Omental fat pad (tissue), 4 donors: ENCODE results near the gene C2orf68. TPM values are rescaled to one million over a fixed set of nuclear protein-coding genes. Genes with fewer than 3 reads are reported as not detected.
A peak's percentile ranks its signal among the peaks of the same experiment; 100 is the strongest.

Experiments used
- ATAC-seq: fragments of 150-250 bp; one replicate; pipeline ENCODE4 v1.9.1; 2016; ENCODE audit warnings: mild to moderate bottlenecking, moderate library complexity; ENCODE audit not compliant: low FRiP score
- DNase-seq: peaks from one replicate; pipeline ENCODE4 v3.0.0-alpha.2; 2019; ENCODE audit warnings: low spot score
- CTCF ChIP-seq, 3 donors: fragments of 450-650 bp; IDR thresholded peaks; one replicate each; pipeline ENCODE4 v1.5.1; 2016 to 2017; ENCODE audit warnings: antibody characterized with exemption in 3 of 3, mild to moderate bottlenecking in 3 of 3, moderate library complexity in 2 of 3
- total RNA-seq, 4 donors: library from RNA; depleted of rRNA; stranded (reverse); fragments of >200 nt; gene quantifications; one replicate each; pipeline ENCODE4 v1.1.0, GENCODE V29; 2016

The C2orf68 gene
- total RNA-seq, 4 donors from 2014 or later: 7.9 to 19.5 (median 12.8) TPM

GRCh38 chr2:85591563-85591962 lies 20.3 kb downstream of the C2orf68 start:
- DNase-seq: no peak
- no peak for ATAC-seq
- no peak for TF ChIP-seq CTCF (IDR thresholded peaks at IDR 0.05)

- TF ChIP-seq CTCF (IDR thresholded peaks at IDR 0.05): no peak
- DNase-seq: no peak
- ATAC-seq: no peak
Observed at GRCh38 chr2:85590950-85591349, 20.9 kb downstream of the C2orf68 start.

- no peak for ATAC-seq
- TF ChIP-seq CTCF (IDR thresholded peaks at IDR 0.05): no peak
Observed at GRCh38 chr2:85589982-85590791, 21.7 kb downstream of the C2orf68 start.

GRCh38 chr2:85589181-85589580 lies 22.7 kb downstream of the C2orf68 start:
- no peak for TF ChIP-seq CTCF (IDR thresholded peaks at IDR 0.05)
- DNase-seq: no peak
- ATAC-seq: no peak

More at GRCh38 chr2:85589982-85590791, 21.7 kb downstream of the C2orf68 start:
- no peak for DNase-seq

- no peak for ATAC-seq
- no peak for DNase-seq
- no peak for TF ChIP-seq CTCF (IDR thresholded peaks at IDR 0.05)
Observed at GRCh38 chr2:85588645-85589044, 23.2 kb downstream of the C2orf68 start.

- TF ChIP-seq CTCF (IDR thresholded peaks at IDR 0.05): no peak
- DNase-seq (no peak), ATAC-seq (no peak)
Observed at GRCh38 chr2:85588236-85588635, 23.6 kb downstream of the C2orf68 start.

GRCh38 chr2:85585781-85586105 lies 26.1 kb downstream of the C2orf68 start:
- no peak for TF ChIP-seq CTCF (IDR thresholded peaks at IDR 0.05)
- DNase-seq (no peak), ATAC-seq (peak; percentile 58)
